ENCODE data around the gene GPR55.

GPR55 gene

GRCh38 chr2:230907361-230908091, 17.5 kb downstream of the GPR55 start:
- peaks cover 8% of the 10 kb centered on the region for H3K4me1 ChIP-seq (ENCODE audit: control insufficient read depth, insufficient read depth, low read length)
- H3K27ac ChIP-seq (ENCODE audit: low read length), result no peak overlapping the region
- no peak overlapping the region for H3K4me3 ChIP-seq (ENCODE audit: low read length)
- H3K27me3 ChIP-seq (ENCODE audit: control insufficient read depth, insufficient read depth, low read length), result no peaks in the 10 kb centered on the region
- no peaks in the 10 kb centered on the region for H3K36me3 ChIP-seq (ENCODE audit: control insufficient read depth, insufficient read depth, low read length)
- no peaks in the 10 kb centered on the region for H3K9me3 ChIP-seq (ENCODE audit: control insufficient read depth, insufficient read depth, low read length)
- no CpG with 5 or more reads among the region's 16 CpGs for WGBS (ENCODE audit: insufficient coverage, insufficient read length)
- DNase-seq (ENCODE audit: low read depth, low spot score), result no peak

GRCh38 chr2:230906471-230907230, 18.4 kb downstream of the GPR55 start:
- DNase-seq (ENCODE audit: low read depth, low spot score), result no peak
- WGBS (ENCODE audit: insufficient coverage, insufficient read length), result no CpG with 5 or more reads among the region's 15 CpGs
- no peaks in the 10 kb centered on the region for H3K27me3 ChIP-seq (ENCODE audit: control insufficient read depth, insufficient read depth, low read length)
- no peak overlapping the region for H3K4me3 ChIP-seq (ENCODE audit: low read length)
- H3K27ac ChIP-seq (ENCODE audit: low read length), result no peak overlapping the region
- H3K4me1 ChIP-seq (ENCODE audit: control insufficient read depth, insufficient read depth, low read length), result peaks cover 8% of the 10 kb centered on the region
- H3K9me3 ChIP-seq (ENCODE audit: control insufficient read depth, insufficient read depth, low read length), result no peaks in the 10 kb centered on the region
- no peaks in the 10 kb centered on the region for H3K36me3 ChIP-seq (ENCODE audit: control insufficient read depth, insufficient read depth, low read length)

DNA sequence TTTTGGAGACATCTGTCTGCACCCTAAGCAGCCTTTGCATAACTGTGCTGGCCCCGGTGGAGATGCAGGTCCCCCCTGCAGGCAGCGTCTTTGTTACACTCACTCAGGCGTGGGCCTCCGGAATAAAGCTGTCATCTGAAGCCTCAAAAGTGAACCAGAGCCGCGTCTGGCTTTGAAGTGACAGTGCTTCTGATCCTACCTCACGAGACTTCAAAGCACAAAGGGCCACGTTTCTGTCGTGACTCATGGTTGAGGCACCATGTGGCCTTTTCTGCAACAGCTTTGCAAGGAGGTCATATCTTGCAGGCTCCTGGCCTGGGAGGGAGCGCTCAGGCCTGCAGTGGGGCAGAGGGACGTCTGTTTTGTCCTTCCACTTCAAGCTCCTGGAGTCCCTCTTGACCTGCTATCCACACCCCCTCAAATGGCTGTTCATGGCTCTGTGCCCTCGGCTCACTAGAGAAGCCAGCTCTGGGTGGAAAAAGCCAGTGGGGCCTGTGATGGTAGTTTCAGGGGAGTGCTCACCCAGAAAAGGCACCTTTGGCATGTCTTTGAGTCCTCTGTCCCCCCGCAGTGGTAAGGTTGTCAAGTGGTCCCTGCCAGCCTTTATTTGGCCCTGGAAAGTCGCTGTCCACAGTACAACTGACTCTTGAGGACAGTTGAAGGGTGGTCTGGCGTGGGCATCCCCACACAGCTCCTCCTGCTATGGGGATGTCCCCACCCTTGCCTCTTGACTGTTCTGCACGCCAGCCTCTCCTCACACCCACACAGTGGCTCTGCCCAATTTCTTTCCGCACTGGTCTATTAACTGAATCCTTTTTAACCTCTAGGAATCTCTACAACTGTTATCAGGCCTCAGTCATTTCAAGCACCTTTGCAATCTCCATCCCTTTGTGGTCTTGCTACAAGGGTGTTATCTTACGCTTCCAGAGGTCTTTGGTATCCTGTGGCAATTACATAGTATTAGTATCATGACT, 19.3 kb downstream of the GPR55 start:
- no CpG with 5 or more reads among the region's 18 CpGs for WGBS (ENCODE audit: insufficient coverage, insufficient read length)
- no peaks in the 10 kb centered on the region for H3K36me3 ChIP-seq (ENCODE audit: control insufficient read depth, insufficient read depth, low read length)
- H3K4me3 ChIP-seq (ENCODE audit: low read length), result no peak overlapping the region
- H3K27me3 ChIP-seq (ENCODE audit: control insufficient read depth, insufficient read depth, low read length), result no peaks in the 10 kb centered on the region
- H3K9me3 ChIP-seq (ENCODE audit: control insufficient read depth, insufficient read depth, low read length), result no peaks in the 10 kb centered on the region
- peaks cover 8% of the 10 kb centered on the region for H3K4me1 ChIP-seq (ENCODE audit: control insufficient read depth, insufficient read depth, low read length)
- H3K27ac ChIP-seq (ENCODE audit: low read length), result no peak overlapping the region
- no peak for DNase-seq (ENCODE audit: low read depth, low spot score)

DNA sequence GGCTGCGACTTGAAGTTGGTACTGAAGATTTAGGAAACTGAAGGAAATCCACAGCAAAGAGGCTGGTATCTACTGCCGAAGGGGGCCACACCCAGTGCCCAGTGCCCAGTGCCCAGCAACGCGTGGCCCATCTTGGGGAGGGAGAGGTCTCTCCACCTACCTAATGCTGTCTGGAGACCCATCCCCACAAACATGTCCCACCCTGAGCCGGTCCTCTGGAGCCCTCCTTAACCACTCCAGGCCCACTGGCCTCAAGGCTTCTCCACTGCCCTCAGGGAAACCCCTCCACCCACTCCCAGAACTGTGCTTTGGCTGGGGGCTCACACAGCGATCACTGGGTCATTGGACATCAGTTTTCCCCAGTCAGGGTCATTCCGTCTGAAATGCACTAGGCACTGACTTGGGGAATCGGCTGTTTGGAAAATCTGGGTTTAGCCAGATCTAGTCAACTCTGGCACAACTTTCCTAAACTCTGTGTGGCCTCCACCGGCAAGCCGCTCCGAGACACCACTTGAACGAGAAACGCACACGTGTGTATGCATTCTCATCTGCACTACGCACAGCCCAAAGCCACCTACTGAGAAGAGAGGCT, 20.1 kb downstream of the GPR55 start:
- DNase-seq (ENCODE audit: low read depth, low spot score), result no peak
- no CpG with 5 or more reads among the region's 15 CpGs for WGBS (ENCODE audit: insufficient coverage, insufficient read length)
- H3K27me3 ChIP-seq (ENCODE audit: control insufficient read depth, insufficient read depth, low read length), result no peaks in the 10 kb centered on the region
- H3K4me1 ChIP-seq (ENCODE audit: control insufficient read depth, insufficient read depth, low read length), result peaks cover 8% of the 10 kb centered on the region
- no peak overlapping the region for H3K27ac ChIP-seq (ENCODE audit: low read length)
- H3K9me3 ChIP-seq (ENCODE audit: control insufficient read depth, insufficient read depth, low read length), result no peaks in the 10 kb centered on the region
- H3K36me3 ChIP-seq (ENCODE audit: control insufficient read depth, insufficient read depth, low read length), result no peaks in the 10 kb centered on the region
- no peak overlapping the region for H3K4me3 ChIP-seq (ENCODE audit: low read length)

DNA sequence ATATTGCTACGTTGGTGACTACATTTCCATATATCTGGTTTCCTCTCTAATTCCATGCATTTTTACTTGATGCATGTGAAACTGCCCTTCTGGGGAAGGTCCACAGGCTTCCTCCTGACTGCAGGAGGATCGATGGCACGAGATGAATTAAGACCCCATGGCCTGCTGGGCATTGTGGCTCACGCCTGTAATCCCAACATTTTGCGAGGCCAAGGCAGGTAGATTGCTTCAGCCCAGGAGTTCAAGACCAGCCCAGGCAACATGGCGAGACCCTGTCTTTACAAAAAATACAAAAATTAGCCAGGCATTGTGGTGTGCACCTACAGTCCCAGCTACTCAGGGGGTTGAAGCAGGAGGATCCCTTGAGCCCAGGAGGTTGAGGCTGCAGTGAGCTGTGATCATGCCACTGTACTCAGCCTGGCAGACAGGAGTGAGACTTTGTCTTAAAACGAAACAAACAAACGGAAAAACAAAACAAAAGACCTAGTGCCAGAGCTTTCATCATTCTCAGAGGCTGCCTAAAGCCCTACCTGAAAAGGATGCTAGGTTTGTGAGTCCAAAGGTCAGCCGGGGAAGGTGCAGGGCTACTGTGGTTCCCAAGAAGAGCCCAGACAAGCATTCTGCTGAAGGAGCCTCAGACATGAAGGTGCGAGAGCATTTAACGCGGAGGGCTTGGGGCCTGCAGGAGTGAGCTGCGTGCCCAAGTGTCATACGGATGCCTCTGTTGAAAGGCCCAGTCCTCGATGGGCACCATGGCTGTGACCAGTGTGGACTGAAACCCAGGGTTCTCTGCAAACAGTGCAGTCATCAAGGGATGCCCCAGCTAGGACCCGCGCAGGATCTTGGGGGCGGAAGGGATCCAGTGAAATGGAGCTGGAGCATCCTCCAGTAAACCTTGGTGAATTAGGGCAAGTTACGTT, 21.6 kb downstream of the GPR55 start:
- H3K36me3 ChIP-seq (ENCODE audit: control insufficient read depth, insufficient read depth, low read length), result no peaks in the 10 kb centered on the region
- H3K27ac ChIP-seq (ENCODE audit: low read length), result no peak overlapping the region
- H3K27me3 ChIP-seq (ENCODE audit: control insufficient read depth, insufficient read depth, low read length), result no peaks in the 10 kb centered on the region
- H3K4me3 ChIP-seq (ENCODE audit: low read length), result no peak overlapping the region
- no peak for DNase-seq (ENCODE audit: low read depth, low spot score)
- WGBS (ENCODE audit: insufficient coverage, insufficient read length), result no CpG with 5 or more reads among the region's 19 CpGs
- H3K4me1 ChIP-seq (ENCODE audit: control insufficient read depth, insufficient read depth, low read length), result peaks cover 7% of the 10 kb centered on the region
- no peaks in the 10 kb centered on the region for H3K9me3 ChIP-seq (ENCODE audit: control insufficient read depth, insufficient read depth, low read length)

GRCh38 chr2:230902180-230902899, 22.7 kb downstream of the GPR55 start:
- no CpG with 5 or more reads among the region's 8 CpGs for WGBS (ENCODE audit: insufficient coverage, insufficient read length)
- Histone ChIP-seq H3K36me3 (ENCODE audit: control insufficient read depth, insufficient read depth, low read length) (no peaks in the 10 kb centered on the region), H3K27me3 (ENCODE audit: control insufficient read depth, insufficient read depth, low read length) (no peaks in the 10 kb centered on the region), H3K27ac (ENCODE audit: low read length) (no peak overlapping the region), H3K4me3 (ENCODE audit: low read length) (no peak overlapping the region), H3K4me1 (ENCODE audit: control insufficient read depth, insufficient read depth, low read length) (peaks cover 7% of the 10 kb centered on the region), H3K9me3 (ENCODE audit: control insufficient read depth, insufficient read depth, low read length) (no peaks in the 10 kb centered on the region)
- peak; percentile 80 for DNase-seq (ENCODE audit: low read depth, low spot score)

DNA sequence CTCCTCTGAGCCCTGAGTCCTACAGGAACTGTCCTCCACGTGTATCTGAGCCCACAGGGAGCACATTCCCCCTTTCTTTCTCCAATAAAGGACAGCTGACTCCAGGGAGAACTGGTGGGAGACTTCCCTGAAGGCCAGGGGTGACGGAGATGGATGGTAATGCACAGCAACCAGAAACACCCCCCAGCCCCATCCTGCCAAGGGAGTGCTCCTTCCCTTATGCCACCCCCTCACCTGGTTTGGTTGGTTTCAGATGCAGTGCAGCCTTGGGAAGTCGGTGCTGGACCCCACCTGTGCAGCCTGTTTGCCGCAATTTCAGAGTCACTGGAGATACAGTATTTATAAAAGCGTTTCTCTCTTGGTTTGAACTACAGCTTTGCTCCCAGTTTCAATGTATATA, 24.0 kb downstream of the GPR55 start:
- Histone ChIP-seq H3K27ac (ENCODE audit: low read length) (no peak overlapping the region), H3K4me3 (ENCODE audit: low read length) (no peak overlapping the region), H3K27me3 (ENCODE audit: control insufficient read depth, insufficient read depth, low read length) (no peaks in the 10 kb centered on the region), H3K4me1 (ENCODE audit: control insufficient read depth, insufficient read depth, low read length) (peaks cover 7% of the 10 kb centered on the region), H3K9me3 (ENCODE audit: control insufficient read depth, insufficient read depth, low read length) (no peaks in the 10 kb centered on the region), H3K36me3 (ENCODE audit: control insufficient read depth, insufficient read depth, low read length) (no peaks in the 10 kb centered on the region)
- no CpG with 5 or more reads among the region's 5 CpGs for WGBS (ENCODE audit: insufficient coverage, insufficient read length)
- DNase-seq (ENCODE audit: low read depth, low spot score), result no peak

DNA sequence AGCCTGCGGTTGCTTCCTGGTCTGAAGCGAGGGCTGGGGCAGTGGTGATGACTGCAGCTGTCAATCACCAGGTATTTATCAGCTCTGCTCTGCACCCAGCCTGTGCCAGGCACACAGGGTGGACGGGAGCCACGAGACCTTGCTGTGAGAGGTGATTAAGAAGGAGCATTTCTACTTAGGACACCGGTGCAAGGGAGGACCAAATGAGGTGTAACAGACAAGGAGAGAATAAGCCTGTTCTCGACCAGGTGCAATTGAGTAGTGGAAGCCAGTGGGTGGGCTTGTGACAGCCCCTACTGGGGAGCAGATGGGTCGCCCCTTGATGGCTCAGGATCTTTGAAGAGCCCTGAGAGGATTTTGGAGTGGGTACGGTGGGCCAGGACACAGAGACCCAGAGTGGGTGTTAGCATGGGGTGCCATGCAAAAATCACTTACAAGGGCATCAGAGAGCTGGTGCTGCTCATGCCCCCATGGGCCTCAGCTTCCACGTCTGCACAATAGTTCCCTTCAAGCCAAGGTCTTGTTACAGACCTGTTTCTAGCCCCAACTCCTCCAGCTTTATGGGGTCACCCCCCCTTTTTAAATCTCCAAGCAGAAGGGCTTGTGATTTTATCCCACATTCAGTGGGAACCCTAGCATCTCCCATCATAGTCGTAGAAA, 24.6 kb downstream of the GPR55 start:
- peaks cover 3% of the 10 kb centered on the region; the same call in 1 of the 2 replicates for H3K4me1 ChIP-seq (ENCODE audit: control insufficient read depth, insufficient read depth, low read length)
- no peak overlapping the region for H3K4me3 ChIP-seq (ENCODE audit: low read length)
- H3K27me3 ChIP-seq (ENCODE audit: control insufficient read depth, insufficient read depth, low read length), result no peaks in the 10 kb centered on the region
- no peaks in the 10 kb centered on the region for H3K36me3 ChIP-seq (ENCODE audit: control insufficient read depth, insufficient read depth, low read length)
- DNase-seq (ENCODE audit: low read depth, low spot score), result no peak
- WGBS (ENCODE audit: insufficient coverage, insufficient read length), result no CpG with 5 or more reads among the region's 10 CpGs
- no peaks in the 10 kb centered on the region for H3K9me3 ChIP-seq (ENCODE audit: control insufficient read depth, insufficient read depth, low read length)
- no peak overlapping the region for H3K27ac ChIP-seq (ENCODE audit: low read length)

Data from iPS DF 6.9 (cell line).